ENCODE data around the gene MAP2K6.

Gene MAP2K6

GRCh38 chr17:69511250-69511649, 96.8 kb downstream of the MAP2K6 start:
- no peak overlapping the region for H3K4me3 ChIP-seq (ENCODE audit: low read length)
- no peak for DNase-seq (ENCODE audit: low read depth)
- TF ChIP-seq CTCF (conservative IDR thresholded peaks at IDR 0.05; ENCODE audit: low read depth, low read length) = no peak

GRCh38 chr17:69512946-69513345, 98.4 kb downstream of the MAP2K6 start:
- TF ChIP-seq CTCF (conservative IDR thresholded peaks at IDR 0.05; ENCODE audit: low read depth, low read length) = no peak
- H3K4me3 ChIP-seq (ENCODE audit: low read length) = no peak overlapping the region
- DNase-seq (ENCODE audit: low read depth) = no peak

GRCh38 chr17:69516225-69516624, 101.7 kb downstream of the MAP2K6 start:
- H3K4me3 ChIP-seq (ENCODE audit: low read length) = no peak overlapping the region
- DNase-seq (ENCODE audit: low read depth) = no peak
- no peak for TF ChIP-seq CTCF (conservative IDR thresholded peaks at IDR 0.05; ENCODE audit: low read depth, low read length)

GRCh38 chr17:69516911-69517310, 102.4 kb downstream of the MAP2K6 start:
- H3K4me3 ChIP-seq (ENCODE audit: low read length) = no peak overlapping the region
- TF ChIP-seq CTCF (conservative IDR thresholded peaks at IDR 0.05; ENCODE audit: low read depth, low read length) = no peak
- no peak for DNase-seq (ENCODE audit: low read depth)

GRCh38 chr17:69518951-69519350, 104.5 kb downstream of the MAP2K6 start:
- DNase-seq (ENCODE audit: low read depth) = no peak
- no peak for TF ChIP-seq CTCF (conservative IDR thresholded peaks at IDR 0.05; ENCODE audit: low read depth, low read length)

GRCh38 chr17:69523244-69523861, 108.9 kb downstream of the MAP2K6 start:
- H3K4me3 ChIP-seq (ENCODE audit: low read length) = no peak overlapping the region
- DNase-seq (ENCODE audit: low read depth) = no peak
- TF ChIP-seq CTCF (conservative IDR thresholded peaks at IDR 0.05; ENCODE audit: low read depth, low read length) = peak; percentile 80

More at GRCh38 chr17:69518951-69519350, 104.5 kb downstream of the MAP2K6 start:
- no peak overlapping the region for H3K4me3 ChIP-seq (ENCODE audit: low read length)

- DNase-seq (ENCODE audit: low read depth) = no peak
- no peak for TF ChIP-seq CTCF (conservative IDR thresholded peaks at IDR 0.05; ENCODE audit: low read depth, low read length)
- H3K4me3 ChIP-seq (ENCODE audit: low read length) = no peak overlapping the region
These were observed 110.4 kb downstream of the MAP2K6 start for GRCh38 chr17:69524854-69525253.
